Measurements from ENCODE around the gene KNTC1. TPM values are rescaled to one million over a fixed set of nuclear protein-coding genes. Genes with fewer than 3 reads are reported as not detected.

The KNTC1 gene
- total and polyA plus RNA-seq, 2 of the 13 experiments (the other 11 are each of a cell fraction or from before 2014, with no cell fraction given) = 45.1 to 57.6 TPM

GRCh38 chr12:122491991-122492390 is 35.1 kb upstream of the KNTC1 start (continued):
- TF ChIP-seq ZNF616 (CRISPR knock-in tag; IDR thresholded peaks at IDR 0.05; ENCODE audit: low read depth) = no peak
- no peak for TF ChIP-seq ATF1 (CRISPR knock-in tag; IDR thresholded peaks at IDR 0.05)
- TF ChIP-seq FOXJ3 (CRISPR knock-in tag; IDR thresholded peaks at IDR 0.05; ENCODE audit: borderline replicate concordance) = peak; percentile 72; the same call in 1 of the 2 replicates
- TF ChIP-seq ZNF850 (CRISPR knock-in tag; conservative IDR thresholded peaks at IDR 0.05) = no peak
- TF ChIP-seq ZNF281 (CRISPR knock-in tag; IDR thresholded peaks at IDR 0.05; ENCODE audit: borderline replicate concordance) = no peak
- TF ChIP-seq ZNF530 (CRISPR knock-in tag; IDR thresholded peaks at IDR 0.05; ENCODE audit: low read depth) = no peak
- TF ChIP-seq SALL1 (CRISPR knock-in tag; IDR thresholded peaks at IDR 0.05) = peak; percentile 85; the same call in 1 of the 2 replicates
- peak; percentile 73; the same call in 1 of the 2 replicates for TF ChIP-seq SSRP1 (CRISPR knock-in tag; IDR thresholded peaks at IDR 0.05)
- TF ChIP-seq THAP11 (CRISPR knock-in tag; IDR thresholded peaks at IDR 0.05) = peak; percentile 68; the same call in 1 of the 2 replicates
- peak; percentile 40; the same call in 1 of the 2 replicates for TF ChIP-seq ZNF605 (CRISPR knock-in tag; IDR thresholded peaks at IDR 0.05)
- TF ChIP-seq BORCS8-MEF2B (CRISPR knock-in tag; IDR thresholded peaks at IDR 0.05) = no peak
- TF ChIP-seq CCDC6 (CRISPR knock-in tag; IDR thresholded peaks at IDR 0.05) = no peak
- TF ChIP-seq HHEX (CRISPR knock-in tag; IDR thresholded peaks at IDR 0.05) = no peak
- peak; percentile 79 for TF ChIP-seq NCOA2 (CRISPR knock-in tag; IDR thresholded peaks at IDR 0.05)
- TF ChIP-seq ZKSCAN8 (CRISPR knock-in tag; IDR thresholded peaks at IDR 0.05; ENCODE audit: borderline replicate concordance) = peak; percentile 65; the same call in 1 of the 2 replicates
- TF ChIP-seq CC2D1A (CRISPR knock-in tag; IDR thresholded peaks at IDR 0.05) = no peak
- TF ChIP-seq RXRB (CRISPR knock-in tag; IDR thresholded peaks at IDR 0.05; ENCODE audit: borderline replicate concordance) = peak; percentile 63; the same call in 1 of the 2 replicates
- TF ChIP-seq ARID4A (CRISPR knock-in tag; IDR thresholded peaks at IDR 0.05; ENCODE audit: borderline replicate concordance) = peak; percentile 38; the same call in 1 of the 2 replicates
- TF ChIP-seq SOX5 (CRISPR knock-in tag; IDR thresholded peaks at IDR 0.05; ENCODE audit: borderline replicate concordance) = peak; percentile 71
- TF ChIP-seq ZNF12 (CRISPR knock-in tag; IDR thresholded peaks at IDR 0.05) = peak; percentile 99

All from HepG2 (cell line).